HepG2 (cell line): ENCODE data around the gene LARP1. TPM values are rescaled to one million over a fixed set of nuclear protein-coding genes. Genes with fewer than 3 reads are reported as not detected.

ENCODE experiments used
- AFF4 ChIP-seq: sonication (generic); formaldehyde crosslinking; IDR thresholded peaks from 2 replicates; pipeline ENCODE4 v1.4.0; 2020; ENCODE audit warnings: missing genetic modification reagents
- AGO1 ChIP-seq: fragments of 200-400 bp; formaldehyde crosslinking; IDR thresholded peaks from 2 replicates; pipeline ENCODE4 v1.6.1; 2017; ENCODE audit warnings: mild to moderate bottlenecking, low read depth, low read length, moderate library complexity; ENCODE audit not compliant: poor library complexity, severe bottlenecking
- ATF7-NPFF ChIP-seq: sonication (generic); formaldehyde crosslinking; IDR thresholded peaks from 2 replicates; pipeline ENCODE4 v1.8.1; 2023; ENCODE audit warnings: mild to moderate bottlenecking, low read depth, missing genetic modification reagents, moderate library complexity
- CTCF ChIP-seq: sonication (generic); formaldehyde crosslinking; IDR thresholded peaks from 2 replicates; pipeline ENCODE4 v1.5.0; 2020; ENCODE audit warnings: mild to moderate bottlenecking, missing genetic modification reagents, moderate library complexity
- HNRNPH1 ChIP-seq: fragments of 200-400 bp; formaldehyde crosslinking; optimal IDR thresholded peaks from 2 replicates; pipeline ENCODE3; 2017; ENCODE audit warnings: mild to moderate bottlenecking, low read depth, low read length
- KDM5B ChIP-seq: sonication (generic); formaldehyde crosslinking; IDR thresholded peaks from 2 replicates; pipeline ENCODE4 v1.4.0; 2020; ENCODE audit warnings: missing genetic modification reagents, mild to moderate bottlenecking, borderline replicate concordance
- KLF11 ChIP-seq: IDR thresholded peaks from 2 replicates; pipeline ENCODE4 v1.6.1; 2016; ENCODE audit warnings: missing compliant biosample characterization
- MXD4 ChIP-seq: IDR thresholded peaks from 2 replicates; pipeline ENCODE4 v1.6.1; 2016; ENCODE audit warnings: mild to moderate bottlenecking, missing biosample characterization, missing genetic modification reagents
- NFE2L1 ChIP-seq: sonication (generic); formaldehyde crosslinking; IDR thresholded peaks from 2 replicates; pipeline ENCODE4 v1.4.0; 2020; ENCODE audit warnings: missing genetic modification reagents, mild to moderate bottlenecking, borderline replicate concordance
- NR1H2 ChIP-seq: sonication (generic); formaldehyde crosslinking; IDR thresholded peaks from 2 replicates; pipeline ENCODE4 v1.8.1; 2022; ENCODE audit warnings: low read depth, missing genetic modification reagents, borderline replicate concordance
- SSRP1 ChIP-seq: IDR thresholded peaks from 2 replicates; pipeline ENCODE4 v1.6.1; 2016; ENCODE audit warnings: control low read depth
- STAT5B ChIP-seq: sonication (generic); formaldehyde crosslinking; IDR thresholded peaks from 2 replicates; pipeline ENCODE4 v1.4.0; 2020; ENCODE audit warnings: missing genetic modification reagents
- SUZ12 ChIP-seq: fragments of 150-350 bp; IDR thresholded peaks from 2 replicates; pipeline ENCODE4 v1.6.1; 2014; ENCODE audit warnings: low read depth, low read length
- TAF15 ChIP-seq: fragments of 200-400 bp; formaldehyde crosslinking; IDR thresholded peaks from one replicate; pipeline ENCODE4 v1.6.1; 2018; ENCODE audit warnings: mild to moderate bottlenecking, low read depth, low read length; ENCODE audit not compliant: poor library complexity, severe bottlenecking
- UBTF ChIP-seq: sonication (generic); formaldehyde crosslinking; IDR thresholded peaks from 2 replicates; pipeline ENCODE4 v1.4.0; 2020; ENCODE audit warnings: mild to moderate bottlenecking, missing genetic modification reagents
- YEATS4 ChIP-seq: sonication (generic); formaldehyde crosslinking; IDR thresholded peaks from 2 replicates; pipeline ENCODE4 v1.4.0; 2020; ENCODE audit warnings: missing genetic modification reagents, borderline replicate concordance
- ZBTB25 ChIP-seq: IDR thresholded peaks from 2 replicates; pipeline ENCODE4 v1.6.1; 2018; ENCODE audit warnings: missing genetic modification reagents
- ZEB1 ChIP-seq: IDR thresholded peaks from 2 replicates; pipeline ENCODE4 v1.6.1; 2012; ENCODE audit warnings: mild to moderate bottlenecking, low read depth, inconsistent platforms; ENCODE audit not compliant: insufficient replicate concordance
- ZNF550 ChIP-seq: sonication (generic); formaldehyde crosslinking; IDR thresholded peaks from 2 replicates; pipeline ENCODE4 v1.4.0; 2020; ENCODE audit warnings: mild to moderate bottlenecking, missing genetic modification reagents, borderline replicate concordance
- ZNF777 ChIP-seq: sonication (generic); formaldehyde crosslinking; IDR thresholded peaks from 2 replicates; pipeline ENCODE4 v1.4.0; 2020; ENCODE audit warnings: missing genetic modification reagents
- polyA plus RNA-seq, 8 experiments: library from polyadenylated mRNA; depleted of rRNA in 3 of 8; stranded (reverse) in 7 of 8; unstranded in 1 of 8; fragments of >200 nt; fragmentation: Illumina TruSeq in 4 of 8; extraction: Trizol in 4 of 8; gene quantifications; 2 replicates each; pipeline versions ENCODE4 v1.2.1 to v1.2.3, GENCODE V29; 2011 to 2016; ENCODE audit warnings: low read depth in 4 of 8, missing spikeins in 1 of 8, mixed read lengths in 1 of 8; ENCODE audit not compliant: insufficient read depth in 1 of 8
- total RNA-seq, 5 experiments: library from RNA; depleted of rRNA; stranded (reverse); fragments of >200 nt; fragmentation: Illumina TruSeq; extraction: Trizol; gene quantifications; 2 replicates each; pipeline ENCODE4 v1.2.3, GENCODE V29; 2016; ENCODE audit warnings: low read depth in 1 of 5

Gene LARP1
- total and polyA plus RNA-seq, 2 of the 13 experiments (the other 11 are each of a cell fraction or from before 2014, with no cell fraction given): 45.2 to 61.4 TPM

- TF ChIP-seq SUZ12 (no peak), KLF11 (CRISPR knock-in tag) (peak; percentile 72; the same call in 1 of the 2 replicates), AGO1 (no peak), ZEB1 (no peak), ZBTB25 (CRISPR knock-in tag) (peak; percentile 85), YEATS4 (no peak), MXD4 (CRISPR knock-in tag) (0 out of 2 replicates have a peak, but pooled peaks have one; percentile 32), ZNF777 (no peak), HNRNPH1 (no peak), AFF4 (CRISPR knock-in tag) (no peak), TAF15 (no peak), ZNF550 (CRISPR knock-in tag) (no peak), NR1H2 (no peak), NFE2L1 (no peak), SSRP1 (CRISPR knock-in tag) (no peak), KDM5B (no peak), CTCF (CRISPR knock-in tag) (no peak), UBTF (CRISPR knock-in tag) (peak; percentile 25; the same call in 1 of the 2 replicates), ATF7-NPFF (no peak; the same call in 1 of the 2 replicates), STAT5B (0 out of 2 replicates have a peak, but pooled peaks have one; percentile 69)
Observed at GRCh38 chr5:154842689-154843530, 87.7 kb downstream of the LARP1 start (continued).
